ENCODE data around the gene CPLANE2. TPM values are rescaled to one million over a fixed set of nuclear protein-coding genes. Genes with fewer than 3 reads are reported as not detected.

Gene CPLANE2
- total RNA-seq, 1 donor from 2014 or later = 9.7 TPM

DNA sequence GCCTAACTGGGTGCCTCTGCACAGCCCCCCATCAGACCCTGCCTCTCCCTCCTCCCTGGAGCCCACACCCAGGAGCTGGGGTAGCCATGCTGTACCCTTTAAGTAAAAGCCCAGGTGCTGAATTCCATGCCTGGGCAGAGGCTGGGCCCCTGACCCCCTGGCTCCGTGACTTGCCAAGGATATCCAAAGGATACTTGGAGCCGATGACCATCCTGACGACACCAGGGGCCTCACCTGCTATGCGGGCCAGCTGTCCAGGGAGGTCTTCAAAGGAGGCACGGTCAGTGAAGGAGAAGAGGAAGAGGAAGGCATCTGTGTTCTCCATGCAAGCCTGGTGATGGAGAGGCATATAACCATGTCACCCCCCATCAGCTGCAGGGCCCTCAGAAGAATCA lies 4.7 kb downstream of the CPLANE2 start:
- TF ChIP-seq, protein P1, sequence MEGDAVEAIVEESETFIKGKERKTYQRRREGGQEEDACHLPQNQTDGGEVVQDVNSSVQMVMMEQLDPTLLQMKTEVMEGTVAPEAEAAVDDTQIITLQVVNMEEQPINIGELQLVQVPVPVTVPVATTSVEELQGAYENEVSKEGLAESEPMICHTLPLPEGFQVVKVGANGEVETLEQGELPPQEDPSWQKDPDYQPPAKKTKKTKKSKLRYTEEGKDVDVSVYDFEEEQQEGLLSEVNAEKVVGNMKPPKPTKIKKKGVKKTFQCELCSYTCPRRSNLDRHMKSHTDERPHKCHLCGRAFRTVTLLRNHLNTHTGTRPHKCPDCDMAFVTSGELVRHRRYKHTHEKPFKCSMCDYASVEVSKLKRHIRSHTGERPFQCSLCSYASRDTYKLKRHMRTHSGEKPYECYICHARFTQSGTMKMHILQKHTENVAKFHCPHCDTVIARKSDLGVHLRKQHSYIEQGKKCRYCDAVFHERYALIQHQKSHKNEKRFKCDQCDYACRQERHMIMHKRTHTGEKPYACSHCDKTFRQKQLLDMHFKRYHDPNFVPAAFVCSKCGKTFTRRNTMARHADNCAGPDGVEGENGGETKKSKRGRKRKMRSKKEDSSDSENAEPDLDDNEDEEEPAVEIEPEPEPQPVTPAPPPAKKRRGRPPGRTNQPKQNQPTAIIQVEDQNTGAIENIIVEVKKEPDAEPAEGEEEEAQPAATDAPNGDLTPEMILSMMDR (IDR thresholded peaks at IDR 0.05; ENCODE audit: borderline replicate concordance) = no peak
- Histone ChIP-seq H3K9me3 (replicated peaks) (no peaks in the 10 kb centered on the region), H3K4me1 (peaks cover 16% of the 10 kb centered on the region), H3K27me3 (ENCODE audit: low read depth) (peaks cover 12% of the 10 kb centered on the region), H3K27ac (replicated peaks) (no peak overlapping the region), H3K4me3 (no peak overlapping the region), H3K36me3 (peaks cover 10% of the 10 kb centered on the region)
- no peak for DNase-seq
- intact Hi-C loops (cut with micrococcal nuclease) = no loop called here

DNA sequence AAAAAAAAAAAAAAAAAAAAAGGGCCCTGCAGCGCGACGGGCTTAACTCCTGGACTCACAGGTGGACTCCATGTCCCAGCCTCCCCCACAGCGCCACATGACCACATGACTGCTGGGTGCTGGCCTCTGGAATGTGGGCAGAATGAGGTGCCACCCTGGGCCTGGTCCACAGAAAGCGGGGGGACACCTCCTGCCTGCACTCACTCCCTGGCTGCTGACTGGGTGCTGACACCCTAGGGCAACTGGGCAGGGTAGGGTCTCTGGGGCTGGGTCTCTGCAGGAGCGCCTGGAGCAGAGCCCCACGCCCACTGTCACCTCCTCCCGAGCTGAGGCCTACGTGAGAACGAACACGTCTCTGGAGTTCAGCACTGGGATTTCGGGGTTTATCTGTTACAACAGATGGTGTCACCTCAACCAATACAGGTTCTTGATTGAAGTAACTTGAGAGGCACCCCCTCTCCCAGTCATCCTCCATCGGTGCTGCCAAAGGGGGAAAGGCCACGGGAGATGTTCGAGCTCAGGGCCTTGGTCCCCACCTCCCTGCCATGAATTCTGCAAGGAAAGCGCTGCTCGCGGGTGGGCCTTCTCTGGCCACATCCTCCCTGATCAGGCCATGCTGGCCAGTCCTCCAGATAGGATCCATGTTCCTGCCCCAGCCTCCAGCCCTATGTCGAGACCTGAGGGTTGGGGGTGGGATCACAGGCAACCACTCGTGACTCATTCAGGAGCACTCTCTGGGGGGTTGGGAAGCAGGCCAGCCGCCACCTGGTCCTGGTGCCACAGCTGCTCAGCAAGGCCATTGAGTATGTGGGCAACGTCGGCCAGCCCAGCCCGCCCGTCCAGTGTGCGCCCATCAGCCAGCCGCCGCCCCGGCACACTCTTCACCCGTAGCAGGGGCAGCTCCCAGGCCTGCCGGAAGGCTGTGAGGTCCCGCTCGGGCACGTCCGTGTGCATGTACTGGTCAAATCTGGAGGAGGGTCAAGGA lies 5.4 kb downstream of the CPLANE2 start:
- Histone ChIP-seq H3K27ac (replicated peaks) (no peak overlapping the region), H3K4me1 (peaks cover 17% of the 10 kb centered on the region), H3K4me3 (no peak overlapping the region), H3K27me3 (ENCODE audit: low read depth) (peaks cover 19% of the 10 kb centered on the region), H3K36me3 (peaks cover 10% of the 10 kb centered on the region), H3K9me3 (replicated peaks) (no peaks in the 10 kb centered on the region)
- TF ChIP-seq, protein P1 (IDR thresholded peaks at IDR 0.05; ENCODE audit: borderline replicate concordance) = no peak
- intact Hi-C loops (cut with micrococcal nuclease) = no loop called here
- DNase-seq = no peak

DNA sequence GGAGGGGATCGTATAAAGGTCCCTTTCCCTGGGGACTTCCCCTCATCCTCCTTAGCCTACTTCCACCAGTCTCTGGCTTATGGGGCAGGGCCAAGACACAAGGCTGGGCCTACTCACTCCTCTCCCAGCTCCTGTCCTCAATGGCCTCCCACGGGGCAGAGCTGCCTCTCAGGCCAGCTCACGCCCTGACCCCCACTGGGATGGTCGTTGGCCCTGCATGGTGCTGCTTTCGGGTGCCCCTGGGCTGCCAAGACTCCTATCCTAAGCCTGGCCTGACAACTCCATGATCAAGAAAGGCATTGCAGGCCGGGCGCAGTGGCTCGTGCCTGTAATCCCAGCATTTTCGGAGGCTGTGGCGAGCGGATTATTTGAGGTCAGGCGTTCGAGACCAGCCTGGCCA lies 6.2 kb downstream of the CPLANE2 start:
- Histone ChIP-seq H3K36me3 (peaks cover 10% of the 10 kb centered on the region), H3K4me1 (peaks cover 12% of the 10 kb centered on the region), H3K4me3 (no peak overlapping the region), H3K27ac (replicated peaks) (no peak overlapping the region), H3K9me3 (replicated peaks) (no peaks in the 10 kb centered on the region), H3K27me3 (ENCODE audit: low read depth) (peaks cover 27% of the 10 kb centered on the region)
- TF ChIP-seq, protein P1 (IDR thresholded peaks at IDR 0.05; ENCODE audit: borderline replicate concordance) = no peak
- DNase-seq = no peak
- intact Hi-C loops (cut with micrococcal nuclease) = no loop called here

DNA sequence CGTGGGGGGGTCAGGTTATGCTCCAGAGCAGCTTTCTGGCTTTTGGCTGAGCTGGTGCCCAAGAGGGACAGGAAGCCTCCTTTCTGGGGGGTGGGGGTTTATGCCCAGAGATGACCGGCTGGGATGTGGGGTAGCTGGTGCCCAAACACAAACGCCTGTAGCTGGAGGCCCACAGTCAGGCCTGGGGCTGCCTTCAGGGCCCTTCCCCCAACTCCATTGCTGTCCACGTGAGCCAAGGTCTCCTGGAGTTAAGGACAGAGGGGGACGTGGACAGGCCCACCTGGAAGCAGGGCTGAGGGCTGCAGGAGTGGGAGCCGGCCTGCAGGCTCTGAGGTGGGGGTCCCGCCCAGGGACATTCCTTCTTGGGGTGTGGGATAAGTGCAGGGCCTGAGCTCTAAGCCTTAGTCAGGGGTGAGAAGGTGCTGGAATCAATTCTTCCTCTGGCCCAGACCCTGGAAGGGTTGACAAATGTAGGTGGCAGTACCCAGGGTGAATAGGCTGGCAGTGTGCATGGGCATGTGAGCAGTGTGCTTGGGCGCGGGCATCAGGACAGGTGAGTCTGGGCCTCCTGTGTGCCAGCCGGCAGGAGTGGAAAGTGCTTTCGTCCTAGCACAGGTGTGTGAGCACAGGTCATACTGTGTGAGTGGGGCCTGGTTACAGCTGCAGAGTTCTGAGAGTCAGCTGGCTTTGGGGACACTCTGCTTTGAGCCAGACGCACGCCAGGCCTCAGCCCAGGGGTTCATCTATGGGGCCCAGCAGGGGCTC lies 6.8 kb downstream of the CPLANE2 start:
- H3K4me1 ChIP-seq = peaks cover 10% of the 10 kb centered on the region
- no peaks in the 10 kb centered on the region for H3K9me3 ChIP-seq (replicated peaks)
- TF ChIP-seq, protein P1 (IDR thresholded peaks at IDR 0.05; ENCODE audit: borderline replicate concordance) = no peak
- H3K27ac ChIP-seq (replicated peaks) = no peak overlapping the region
- H3K4me3 ChIP-seq = no peak overlapping the region
- peaks cover 10% of the 10 kb centered on the region for H3K36me3 ChIP-seq
- peaks cover 28% of the 10 kb centered on the region for H3K27me3 ChIP-seq (ENCODE audit: low read depth)
- intact Hi-C loops (cut with micrococcal nuclease) = no loop called here
- DNase-seq = no peak

DNA sequence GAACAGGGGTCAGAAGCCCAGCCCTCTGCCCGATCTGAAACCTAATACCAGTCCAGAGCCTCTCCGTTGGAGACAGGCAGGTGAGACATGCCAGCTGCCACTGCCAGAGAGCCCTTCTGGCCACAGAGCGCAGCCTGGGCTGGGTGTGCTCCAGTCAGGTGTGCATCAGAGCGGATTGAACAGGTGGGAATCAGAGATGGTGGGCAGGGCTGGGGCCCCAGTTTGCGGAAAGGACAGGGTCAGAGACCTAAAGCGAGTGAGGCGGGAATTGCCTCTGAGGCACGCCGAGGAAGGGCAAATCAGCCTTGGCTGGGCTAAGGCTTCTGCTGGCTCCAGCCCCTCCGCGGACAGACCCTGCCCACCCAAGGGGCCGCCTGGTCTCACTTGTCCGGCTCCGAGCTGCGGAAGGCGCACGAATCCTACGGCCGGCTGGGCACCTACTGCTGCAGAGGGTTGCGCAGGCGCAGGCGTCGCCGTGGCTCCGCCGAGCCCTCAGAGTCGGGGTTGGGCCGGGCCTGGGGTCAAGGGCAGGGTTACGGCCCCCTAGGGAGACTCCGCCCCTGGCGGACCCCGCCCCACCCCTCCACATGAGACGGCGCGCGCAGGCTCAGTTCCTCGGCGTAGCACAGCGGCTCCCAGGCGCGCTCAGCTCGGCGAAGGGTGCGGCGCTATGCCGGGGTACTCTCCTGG lies 10.3 kb downstream of the CPLANE2 start:
- peaks cover 28% of the 10 kb centered on the region for H3K27me3 ChIP-seq (ENCODE audit: low read depth)
- peak; percentile 62 for DNase-seq
- intact Hi-C loops (cut with micrococcal nuclease) = no loop called here
- no peaks in the 10 kb centered on the region for H3K36me3 ChIP-seq
- TF ChIP-seq, protein P1 (IDR thresholded peaks at IDR 0.05; ENCODE audit: borderline replicate concordance) = no peak
- peak overlapping the region; percentile 60 for H3K4me3 ChIP-seq
- H3K27ac ChIP-seq (replicated peaks) = peak overlapping the region; percentile 23
- peaks cover 10% of the 10 kb centered on the region for H3K4me1 ChIP-seq
- no peaks in the 10 kb centered on the region for H3K9me3 ChIP-seq (replicated peaks)
